Measurements from ENCODE around the gene NRG2. TPM values are rescaled to one million over a fixed set of nuclear protein-coding genes. Genes with fewer than 3 reads are reported as not detected.

Gene NRG2
- total RNA-seq, 1 experiment from 2014 or later, result 0.91 TPM

GRCh38 chr5:139915266-139915665 is 127.8 kb downstream of the NRG2 start:
- BruUV-seq (replicated peaks), result no TSS peak
- Histone ChIP-seq H4K20me1 (ENCODE audit: insufficient read depth) (no peaks in the 10 kb centered on the region), H3K4me1 (ENCODE audit: control insufficient read depth in 1 of 2, insufficient read depth in 2 of 2, low read length in 2 of 2) (no peaks in the 10 kb centered on the region), H3K36me3 (ENCODE audit: control insufficient read depth in 1 of 2, insufficient read depth in 2 of 2, low read length in 2 of 2) (no peaks in the 10 kb centered on the region), H3K4me2 (ENCODE audit: low read length) (no peak overlapping the region), H2AFZ (ENCODE audit: low read depth, low read length, poor library complexity, severe bottlenecking) (no peak overlapping the region), H3K79me2 (ENCODE audit: insufficient read depth, low read length) (no peaks in the 10 kb centered on the region), H3K27ac (ENCODE audit: low read depth, low read length) (no peak overlapping the region), H3K9me2 (ENCODE audit: insufficient read depth) (no peaks in the 10 kb centered on the region), H3K4me3 (replicated peaks in 1 of 2; ENCODE audit: low read depth in 1 of 2, low read length in 2 of 2) (no peak overlapping the region), H3K9ac (ENCODE audit: low read length) (no peak overlapping the region), H3K9me3 (ENCODE audit: control insufficient read depth in 1 of 2, insufficient read depth in 1 of 2, low read depth in 1 of 2, low read length in 2 of 2) (no peaks in the 10 kb centered on the region), H3K27me3 (ENCODE audit: insufficient read depth, low read length) (peaks cover 25% of the 10 kb centered on the region)
- no peak for ATAC-seq
- CTCF ChIA-PET, result no interaction called here
- RAD21 ChIA-PET (ENCODE audit: low non-redundant PET in 1 of 2, low total read pairs in 2 of 2, uncharacterized antibody in 2 of 2, unreplicated experiment in 2 of 2), result no interaction called here
- DNase-seq (ENCODE audit: low read depth, low spot score), result no peak
- intact Hi-C loops (cut with micrococcal nuclease), result no loop called here
- POLR2A ChIA-PET, result no interaction called here
- TF ChIP-seq EZH2 (IDR thresholded peaks at IDR 0.05), result no peak
- no peak for TF ChIP-seq EGR1 (IDR thresholded peaks at IDR 0.05; ENCODE audit: low read depth)
- no peak for TF ChIP-seq ATF3 (IDR thresholded peaks at IDR 0.05)
- no peak for TF ChIP-seq ZBTB33 (IDR thresholded peaks at IDR 0.05; ENCODE audit: extremely low read depth, insufficient replicate concordance, low read length)
- TF ChIP-seq MAX (IDR thresholded peaks at IDR 0.05), result no peak

- Histone ChIP-seq H3K27me3 (ENCODE audit: insufficient read depth, low read length) (peaks cover 16% of the 10 kb centered on the region; the same call in 1 of the 2 replicates), H3K79me2 (ENCODE audit: insufficient read depth, low read length) (no peaks in the 10 kb centered on the region), H3K9me3 (ENCODE audit: control insufficient read depth in 1 of 2, insufficient read depth in 1 of 2, low read depth in 1 of 2, low read length in 2 of 2) (no peaks in the 10 kb centered on the region), H3K9ac (ENCODE audit: low read length) (no peak overlapping the region), H3K4me1 (ENCODE audit: control insufficient read depth in 1 of 2, insufficient read depth in 2 of 2, low read length in 2 of 2) (no peaks in the 10 kb centered on the region), H2AFZ (ENCODE audit: low read depth, low read length, poor library complexity, severe bottlenecking) (no peak overlapping the region), H4K20me1 (ENCODE audit: insufficient read depth) (no peaks in the 10 kb centered on the region), H3K4me2 (ENCODE audit: low read length) (no peak overlapping the region), H3K9me2 (ENCODE audit: insufficient read depth) (no peaks in the 10 kb centered on the region), H3K27ac (ENCODE audit: low read depth, low read length) (no peak overlapping the region), H3K36me3 (ENCODE audit: control insufficient read depth in 1 of 2, insufficient read depth in 2 of 2, low read length in 2 of 2) (no peaks in the 10 kb centered on the region), H3K4me3 (replicated peaks in 1 of 2; ENCODE audit: low read depth in 1 of 2, low read length in 2 of 2) (no peak overlapping the region)
- DNase-seq (ENCODE audit: low read depth, low spot score), result no peak
- intact Hi-C loops (cut with micrococcal nuclease), result no loop called here
- TF ChIP-seq POLR2AphosphoS5 (IDR thresholded peaks at IDR 0.05; ENCODE audit: low read depth, low read length) (no peak), RAD21 (IDR thresholded peaks at IDR 0.05; ENCODE audit: low read depth) (no peak), POLR2A (IDR thresholded peaks at IDR 0.05; ENCODE audit: borderline replicate concordance, extremely low read depth, insufficient read depth, insufficient read length) (no peak), REST (IDR thresholded peaks at IDR 0.05; ENCODE audit: low read depth) (no peak), EGR1 (IDR thresholded peaks at IDR 0.05; ENCODE audit: low read depth) (no peak), JUND (IDR thresholded peaks at IDR 0.05) (no peak)
- ChIA-PET RAD21 (ENCODE audit: low non-redundant PET in 1 of 2, low total read pairs in 2 of 2, uncharacterized antibody in 2 of 2, unreplicated experiment in 2 of 2) (no interaction called here), CTCF (no interaction called here), POLR2A (no interaction called here)
- no TSS peak for BruUV-seq (replicated peaks)
- ATAC-seq, result no peak
Measured at GRCh38 chr5:139914218-139914807, 128.8 kb downstream of the NRG2 start.
